Endodermal cell (in vitro differentiated cells): Measurements from ENCODE around the gene PRKACA. TPM values are rescaled to one million over a fixed set of nuclear protein-coding genes. Genes with fewer than 3 reads are reported as not detected.

Experiments
- DNase-seq: peaks from one replicate; pipeline ENCODE4 v3.0.0-alpha.2; 2017
- H3K27ac ChIP-seq: 2 replicates; pipeline ENCODE4 v1.5.1; 2013; ENCODE audit warnings: mild to moderate bottlenecking, low read depth, low read length, moderate library complexity
- H3K27me3 ChIP-seq: 2 replicates; pipeline ENCODE4 v1.6.1; 2013; ENCODE audit warnings: mild to moderate bottlenecking, low read length, moderate library complexity; ENCODE audit not compliant: insufficient read depth, control insufficient read depth, poor library complexity, severe bottlenecking
- H3K36me3 ChIP-seq: 2 replicates; pipeline ENCODE4 v1.7.0; 2013; ENCODE audit warnings: mild to moderate bottlenecking, low read length, moderate library complexity; ENCODE audit not compliant: control insufficient read depth, insufficient read depth
- H3K4me1 ChIP-seq: one replicate; pipeline ENCODE4 v1.7.0; 2013; ENCODE audit warnings: low read length; ENCODE audit not compliant: control insufficient read depth, insufficient read depth
- H3K4me3 ChIP-seq: 2 replicates; pipeline ENCODE4 v1.5.1; 2013; ENCODE audit warnings: mild to moderate bottlenecking, low read length, moderate library complexity
- H3K9ac ChIP-seq: 2 replicates; pipeline ENCODE4 v1.6.1; 2013; ENCODE audit warnings: mild to moderate bottlenecking, low read length, moderate library complexity; ENCODE audit not compliant: poor library complexity, severe bottlenecking; ENCODE audit errors: extremely low read depth
- H3K9me3 ChIP-seq: 2 replicates; pipeline ENCODE4 v1.6.1; 2013; ENCODE audit warnings: mild to moderate bottlenecking, low read length, moderate library complexity; ENCODE audit not compliant: control insufficient read depth
- H3K27ac Mint-ChIP-seq: 2 replicates; pipeline ENCODE4 v1.8.0; 2020; ENCODE audit warnings: mixed read lengths
- H3K27me3 Mint-ChIP-seq: 2 replicates; pipeline ENCODE4 v1.8.0; 2021; ENCODE audit warnings: mild to moderate bottlenecking, mixed read lengths; ENCODE audit not compliant: insufficient read depth
- H3K36me3 Mint-ChIP-seq: 2 replicates; pipeline ENCODE4 v1.8.0; 2020; ENCODE audit warnings: low read depth, mixed read lengths
- H3K4me1 Mint-ChIP-seq: 2 replicates; pipeline ENCODE4 v1.8.0; 2020; ENCODE audit warnings: mixed read lengths
- H3K4me3 Mint-ChIP-seq: 2 replicates; pipeline ENCODE4 v1.8.0; 2020; ENCODE audit warnings: mild to moderate bottlenecking, moderate library complexity, mixed read lengths
- H3K9me3 Mint-ChIP-seq: 2 replicates; pipeline ENCODE4 v1.8.0; 2020; ENCODE audit warnings: mild to moderate bottlenecking, mixed read lengths
- WGBS, 2 experiments: methylation state at CpG; one replicate each; pipeline versions ENCODE4 v1.1.5 to v1.1.7; 2013; ENCODE audit warnings: missing lambda C conversion rate in 2 of 2, mixed read lengths in 1 of 2; ENCODE audit not compliant: insufficient coverage in 1 of 2, insufficient read length in 1 of 2; 5-methylcytosine and 5-hydroxymethylcytosine counted together
- total RNA-seq, 2 donors: library from RNA; stranded (reverse); fragmentation: NEBNext Ultra II Directional in 1 of 2; extraction: Animal tissue kit (Norgen Biotek cat#: 25700) in 1 of 2; gene quantifications; 2 replicates in 1 of 2; 3 replicates in 1 of 2; pipeline ENCODE4 v1.2.1, GENCODE V29; 2021
- TF ChIP-seq, protein P1 (sequence below): fragments of 200-600 bp; sonication (generic); conservative IDR thresholded peaks from 2 replicates; pipeline ENCODE4 v1.5.0; 2021; ENCODE audit warnings: antibody characterized with exemption, mild to moderate bottlenecking

Gene PRKACA
- total RNA-seq, 2 donors from 2014 or later = 62.1 to 73.8 TPM

DNA sequence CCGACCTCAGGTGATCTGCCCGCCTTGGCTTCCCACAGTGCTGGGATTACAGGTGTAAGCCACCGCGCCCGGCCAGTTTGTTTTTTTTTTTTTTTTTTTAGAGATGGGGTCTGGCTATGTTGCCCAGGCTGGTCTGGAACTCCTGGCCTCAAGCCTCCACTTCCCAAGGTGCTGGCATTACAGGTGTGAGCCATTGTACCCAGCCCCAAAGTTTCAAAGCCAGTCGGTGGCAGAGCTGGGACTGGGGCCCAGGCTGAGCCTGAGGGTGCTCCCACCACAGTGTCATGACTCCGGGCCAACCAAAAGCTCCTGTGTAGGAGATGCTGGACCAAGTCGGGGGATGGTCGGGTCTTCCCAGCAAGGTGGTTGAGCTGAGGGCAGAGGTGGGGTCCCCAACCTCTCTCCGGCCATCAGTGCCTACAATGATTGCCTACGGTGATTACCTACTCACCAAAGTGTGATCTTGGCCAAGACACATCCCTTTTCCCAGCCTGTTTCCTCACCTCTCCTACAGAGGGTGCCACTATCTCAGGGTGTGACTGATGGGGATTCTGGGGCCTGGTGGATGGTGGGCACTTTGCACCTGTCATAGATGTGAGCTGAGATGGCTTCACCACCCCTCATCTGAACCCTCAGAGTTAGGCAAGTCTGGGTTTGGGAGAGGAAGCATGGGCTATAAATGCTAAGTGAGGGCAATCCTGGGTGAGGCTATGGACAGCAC lies 21.1 kb downstream of the PRKACA start:
- peaks cover 9% of the 10 kb centered on the region for H3K27me3 Mint-ChIP-seq
- peak; percentile 62 for DNase-seq
- no peak overlapping the region for H3K4me3 Mint-ChIP-seq
- Histone ChIP-seq H3K27ac (no peak overlapping the region), H3K4me3 (no peak overlapping the region), H3K9me3 (peaks cover 9% of the 10 kb centered on the region), H3K36me3 (peaks cover 8% of the 10 kb centered on the region), H3K27me3 (no peaks in the 10 kb centered on the region), H3K4me1 (no peaks in the 10 kb centered on the region), H3K9ac (no peak overlapping the region)
- peaks cover 29% of the 10 kb centered on the region for H3K36me3 Mint-ChIP-seq
- WGBS, 2 experiments = 92 to 100% methylated on average over 4 to 9 of the region's 11 CpGs
- TF ChIP-seq, protein P1, sequence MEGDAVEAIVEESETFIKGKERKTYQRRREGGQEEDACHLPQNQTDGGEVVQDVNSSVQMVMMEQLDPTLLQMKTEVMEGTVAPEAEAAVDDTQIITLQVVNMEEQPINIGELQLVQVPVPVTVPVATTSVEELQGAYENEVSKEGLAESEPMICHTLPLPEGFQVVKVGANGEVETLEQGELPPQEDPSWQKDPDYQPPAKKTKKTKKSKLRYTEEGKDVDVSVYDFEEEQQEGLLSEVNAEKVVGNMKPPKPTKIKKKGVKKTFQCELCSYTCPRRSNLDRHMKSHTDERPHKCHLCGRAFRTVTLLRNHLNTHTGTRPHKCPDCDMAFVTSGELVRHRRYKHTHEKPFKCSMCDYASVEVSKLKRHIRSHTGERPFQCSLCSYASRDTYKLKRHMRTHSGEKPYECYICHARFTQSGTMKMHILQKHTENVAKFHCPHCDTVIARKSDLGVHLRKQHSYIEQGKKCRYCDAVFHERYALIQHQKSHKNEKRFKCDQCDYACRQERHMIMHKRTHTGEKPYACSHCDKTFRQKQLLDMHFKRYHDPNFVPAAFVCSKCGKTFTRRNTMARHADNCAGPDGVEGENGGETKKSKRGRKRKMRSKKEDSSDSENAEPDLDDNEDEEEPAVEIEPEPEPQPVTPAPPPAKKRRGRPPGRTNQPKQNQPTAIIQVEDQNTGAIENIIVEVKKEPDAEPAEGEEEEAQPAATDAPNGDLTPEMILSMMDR = peak; percentile 59
- peaks cover 7% of the 10 kb centered on the region for H3K4me1 Mint-ChIP-seq
- H3K27ac Mint-ChIP-seq = no peak overlapping the region
- peaks cover 22% of the 10 kb centered on the region for H3K9me3 Mint-ChIP-seq

DNA sequence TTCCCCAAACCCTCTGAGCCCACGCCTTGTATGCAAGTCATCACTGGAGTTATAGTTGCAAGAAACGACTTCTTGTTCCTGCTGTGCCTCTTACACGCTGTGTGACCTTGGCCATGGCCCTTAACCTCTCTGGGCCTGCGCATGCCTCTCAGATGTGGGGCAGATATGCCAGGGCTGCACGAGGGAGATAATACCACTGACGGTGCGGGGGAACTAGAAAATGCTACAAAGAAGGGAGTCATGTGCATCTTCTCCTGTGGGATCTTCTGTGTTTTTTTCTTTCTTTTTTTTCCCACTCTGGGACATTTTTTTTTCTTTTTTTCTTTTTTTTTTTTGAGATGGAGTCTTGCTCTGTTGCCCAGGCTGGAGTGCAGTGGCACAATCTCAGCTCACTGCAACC lies 22.7 kb downstream of the PRKACA start:
- Histone ChIP-seq H3K9me3 (peaks cover 9% of the 10 kb centered on the region), H3K36me3 (peaks cover 4% of the 10 kb centered on the region), H3K9ac (no peak overlapping the region), H3K4me3 (no peak overlapping the region), H3K4me1 (no peaks in the 10 kb centered on the region), H3K27me3 (no peaks in the 10 kb centered on the region), H3K27ac (no peak overlapping the region)
- H3K36me3 Mint-ChIP-seq = peaks cover 20% of the 10 kb centered on the region
- TF ChIP-seq, protein P1 = no peak
- H3K27ac Mint-ChIP-seq = no peak overlapping the region
- H3K4me3 Mint-ChIP-seq = no peak overlapping the region
- H3K4me1 Mint-ChIP-seq = peaks cover 8% of the 10 kb centered on the region
- 91 to 99% methylated on average over 7 of the region's 7 CpGs for WGBS, 2 experiments
- H3K9me3 Mint-ChIP-seq = peaks cover 22% of the 10 kb centered on the region
- peaks cover 9% of the 10 kb centered on the region for H3K27me3 Mint-ChIP-seq
- no peak for DNase-seq

DNA sequence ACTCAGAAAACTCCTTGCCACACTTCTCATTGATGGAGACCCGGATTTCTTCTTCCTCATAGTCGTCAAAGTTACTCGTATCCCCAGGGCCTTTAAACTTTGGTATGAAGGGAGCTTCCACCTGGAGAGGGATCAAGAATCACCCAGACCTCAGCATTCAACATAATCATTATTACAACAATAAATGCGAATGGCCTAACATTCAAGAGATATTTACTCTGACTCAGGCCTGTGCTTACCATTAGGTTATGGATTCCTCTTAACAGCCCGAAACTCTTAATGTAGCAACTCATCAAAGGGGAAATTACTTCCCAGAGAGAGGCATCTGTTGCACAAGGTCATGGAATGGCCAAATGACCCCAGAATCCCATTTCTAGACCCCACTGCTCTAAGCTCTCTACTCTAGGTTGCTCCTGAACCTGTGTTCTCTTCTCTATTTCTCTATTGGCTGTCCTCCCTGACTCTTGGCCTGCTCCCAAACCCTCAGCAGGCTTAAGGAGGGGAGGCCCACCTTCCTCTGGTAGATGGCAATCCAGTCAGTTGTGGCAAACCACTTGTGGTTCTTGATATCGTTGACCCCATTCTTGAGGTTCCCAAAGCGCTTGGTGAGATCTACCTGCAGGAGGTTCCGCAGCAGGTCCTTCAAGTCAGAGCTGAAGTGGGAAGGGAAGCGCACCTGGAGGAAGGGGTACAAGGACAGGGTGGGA lies 24.3 kb downstream of the PRKACA start:
- WGBS, 2 experiments = 97 to 98% methylated on average over 6 to 9 of the region's 9 CpGs
- Mint-ChIP-seq H3K36me3 (peaks cover 29% of the 10 kb centered on the region), H3K4me1 (peaks cover 10% of the 10 kb centered on the region), H3K4me3 (no peak overlapping the region), H3K27me3 (peaks cover 15% of the 10 kb centered on the region), H3K27ac (no peak overlapping the region), H3K9me3 (peaks cover 22% of the 10 kb centered on the region)
- Histone ChIP-seq H3K36me3 (peaks cover 12% of the 10 kb centered on the region), H3K4me1 (no peaks in the 10 kb centered on the region), H3K9me3 (peaks cover 9% of the 10 kb centered on the region), H3K4me3 (no peak overlapping the region), H3K27ac (no peak overlapping the region), H3K9ac (no peak overlapping the region), H3K27me3 (no peaks in the 10 kb centered on the region)
- TF ChIP-seq, protein P1 = no peak
- DNase-seq = no peak
